NCI-H187 treated with DMSO at 0.1 percent for 48 hours (cell line): ENCODE measurements around the gene PDGFA.

ENCODE experiments used
- DNase-seq: peaks from one replicate; lab custom pipeline; 2025; lab: John Stamatoyannopoulos, UW

Gene PDGFA

DNA sequence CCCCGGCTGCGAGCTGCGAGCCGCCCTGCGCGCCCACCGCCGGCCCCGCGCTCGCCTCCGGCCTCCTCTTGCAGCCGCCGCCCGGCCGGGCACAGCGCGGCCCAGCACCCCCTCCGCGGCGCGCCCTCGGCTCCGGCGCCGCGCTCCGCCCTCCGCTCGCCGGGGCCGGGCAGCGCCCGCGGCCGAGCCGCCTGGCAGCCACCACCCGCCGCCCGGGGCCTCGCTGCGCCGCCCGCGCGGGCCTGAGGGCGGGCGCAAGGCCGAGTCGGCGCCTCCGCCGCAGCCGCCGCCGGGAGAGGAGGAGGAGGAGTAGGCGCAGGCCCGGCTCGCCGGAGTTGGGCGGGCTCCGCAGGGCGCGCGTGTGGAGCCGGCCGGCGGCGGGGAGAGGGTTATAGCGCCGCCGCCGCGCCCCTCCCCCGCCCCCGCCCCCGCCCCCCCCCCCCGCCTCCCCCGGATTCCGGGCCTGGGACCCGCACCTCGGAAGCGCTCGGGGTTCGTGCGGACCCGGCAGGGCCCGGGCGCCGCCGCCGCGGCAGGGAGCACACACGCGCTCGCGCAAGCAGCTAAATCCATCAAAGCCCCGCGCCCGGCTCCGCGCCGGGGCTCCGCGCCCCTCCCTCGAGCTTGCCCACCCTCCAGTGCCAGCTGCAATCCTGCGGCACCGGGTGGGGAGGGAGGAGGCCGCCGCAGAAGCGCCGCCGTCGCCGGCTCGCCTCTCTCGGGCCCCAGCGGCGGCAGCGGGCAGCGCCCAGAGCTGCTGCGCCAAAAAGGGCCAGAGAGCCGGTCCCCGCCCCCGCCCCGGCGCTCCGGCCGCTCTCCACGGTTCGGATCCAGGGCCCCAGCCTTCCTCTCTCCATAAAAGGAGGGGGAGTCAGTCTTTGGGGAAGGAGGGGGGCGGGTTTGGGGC, at the start of gene PDGFA:
Gene PDGFA (minus strand): TSS at position 363 of the 907 bp plus-strand sequence. CDS start 845 bp downstream, outside the sequence.
- no peak for DNase-seq

DNA sequence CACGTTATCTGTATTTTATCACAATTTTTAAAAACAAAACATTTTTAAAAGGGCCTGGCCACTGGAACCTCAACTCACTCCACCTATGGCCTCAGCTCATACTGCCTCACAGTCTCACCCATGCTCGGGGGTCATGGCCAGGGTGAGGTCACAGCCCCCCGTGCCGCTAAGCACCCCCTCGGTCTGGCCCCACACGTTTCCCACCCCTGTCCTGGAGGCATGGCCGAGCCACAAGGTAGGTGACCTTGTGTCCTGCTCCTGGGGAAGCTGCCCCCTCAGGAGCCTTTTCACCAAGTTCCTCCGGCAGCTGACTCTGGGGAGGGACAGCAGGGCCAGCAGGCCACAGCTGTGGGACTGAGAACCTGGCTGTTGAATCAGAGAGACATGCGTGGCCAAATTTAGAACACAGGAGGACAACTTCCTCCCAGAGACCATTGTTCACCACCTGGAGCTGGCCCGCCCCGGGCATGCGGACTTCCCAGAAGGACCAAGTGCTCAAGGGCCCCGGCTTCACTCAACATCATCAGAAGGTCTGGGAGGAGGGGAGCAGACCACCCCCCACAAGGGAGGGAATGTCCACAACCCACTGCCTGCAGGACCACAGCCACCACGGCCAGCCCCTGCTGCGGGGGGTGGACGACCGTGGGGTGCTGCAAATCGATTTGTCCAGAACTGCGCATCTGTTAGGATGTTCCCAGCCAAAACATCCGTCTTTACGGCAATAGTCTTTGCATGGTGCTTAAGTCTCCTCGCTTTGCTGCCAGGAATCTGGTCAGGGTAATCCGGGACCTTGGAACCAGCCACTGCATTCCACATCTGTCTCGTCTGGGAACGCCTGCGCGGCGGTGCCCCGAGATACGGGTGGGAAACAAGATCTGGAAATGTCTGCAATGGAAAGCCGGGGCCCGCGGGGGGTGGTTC, 48.6 kb upstream of the PDGFA start:
- DNase-seq: no peak

DNA sequence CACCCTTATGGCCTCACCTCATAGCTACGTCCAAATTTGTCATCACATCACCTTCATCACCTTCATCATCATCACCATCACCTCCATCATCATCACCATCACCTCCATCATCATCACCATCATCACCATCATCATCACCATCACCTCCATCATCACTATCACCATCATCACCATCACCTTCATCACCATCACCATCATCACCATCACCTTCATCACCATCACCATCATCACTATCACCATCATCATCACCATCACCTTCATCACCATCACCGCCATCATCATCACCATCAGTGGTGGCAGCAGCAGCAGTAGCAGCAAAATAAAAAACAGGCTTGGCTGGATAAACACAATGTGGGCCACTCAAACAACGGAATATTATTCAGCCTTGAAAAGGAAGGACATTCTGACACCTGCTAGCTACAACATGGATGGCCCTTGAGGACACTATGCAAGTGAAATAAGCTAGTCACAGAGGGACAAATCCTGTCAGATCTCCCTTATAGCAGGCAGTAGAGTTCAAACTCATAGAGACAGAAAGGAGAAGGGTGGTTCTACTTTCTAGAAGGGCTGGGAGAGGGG, 47.7 kb upstream of the PDGFA start:
- DNase-seq: no peak

DNA sequence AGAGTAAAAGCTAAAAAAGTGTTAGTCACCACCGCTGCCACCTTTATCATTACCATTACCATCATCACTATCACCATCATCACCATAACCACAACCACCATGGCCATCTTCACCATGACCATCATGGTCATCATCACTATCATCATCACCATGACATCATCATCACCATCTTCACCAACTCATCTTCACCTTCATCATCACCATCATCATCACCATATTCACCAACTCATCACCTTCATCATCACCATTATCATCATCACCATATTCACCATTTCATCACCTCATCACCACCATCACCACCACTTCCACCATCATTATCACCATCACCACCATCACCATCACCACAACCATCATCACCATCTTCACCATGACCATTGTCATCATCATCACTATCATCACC, 46.5 kb upstream of the PDGFA start:
- no peak for DNase-seq

DNA sequence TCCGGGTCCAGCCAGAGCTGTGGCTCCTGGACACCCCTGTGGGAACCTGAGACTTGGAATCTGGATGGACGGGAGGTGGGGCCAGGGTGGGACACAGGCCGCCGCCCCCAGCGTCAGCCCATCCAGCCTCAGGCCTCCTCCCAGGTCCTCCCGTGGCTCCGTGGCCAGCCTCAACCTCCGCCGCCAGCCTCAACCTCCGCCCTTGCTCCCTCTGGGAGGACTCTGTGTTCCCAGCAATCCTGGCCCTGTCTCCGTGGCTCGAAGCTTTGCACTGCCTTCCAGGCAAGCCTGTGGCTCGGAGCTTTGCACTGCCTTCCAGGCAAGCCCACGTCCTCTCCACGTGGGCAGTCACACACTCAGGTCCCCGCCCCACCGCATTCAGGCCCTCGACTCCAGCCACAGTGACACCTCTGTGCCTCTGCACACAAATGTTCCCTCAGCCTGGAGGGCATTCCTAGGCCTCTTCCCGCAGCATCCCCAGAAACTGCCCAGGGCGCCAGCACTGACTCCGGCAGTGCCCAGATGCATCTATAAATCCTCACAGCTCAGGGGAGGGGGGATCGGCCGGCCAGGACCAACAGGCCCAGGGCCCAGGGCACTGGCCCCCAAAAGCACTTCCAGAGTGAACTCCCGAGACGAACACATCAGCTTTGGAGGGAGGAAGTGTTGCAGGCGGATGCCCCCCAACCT, 44.7 kb upstream of the PDGFA start:
- DNase-seq: no peak

DNA sequence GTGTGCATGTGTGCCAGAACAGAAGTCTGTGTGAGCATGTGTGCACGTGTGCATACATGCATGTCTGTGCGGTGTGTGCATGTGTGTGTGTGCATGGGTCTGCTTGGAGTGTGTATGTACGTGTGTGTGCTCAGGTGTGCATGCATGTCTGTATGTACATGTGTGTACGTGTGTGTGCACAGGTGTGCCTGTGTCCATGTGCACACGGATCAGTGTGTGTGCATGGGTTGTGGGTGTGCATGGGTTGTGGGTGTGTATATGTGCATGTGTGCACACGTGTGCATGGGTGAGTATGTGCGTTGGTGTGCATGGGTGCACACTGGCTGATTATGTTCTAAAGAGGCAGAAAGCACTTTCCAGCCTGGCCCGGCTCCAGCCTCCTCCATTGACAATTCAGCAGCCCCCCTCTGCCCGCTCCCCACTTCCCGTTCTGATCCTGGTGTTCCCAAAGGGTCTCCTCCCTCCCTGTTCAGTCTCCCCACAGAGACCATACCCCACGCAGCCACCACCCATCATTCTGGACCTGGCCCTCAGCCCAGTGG, 44.1 kb upstream of the PDGFA start:
- no peak for DNase-seq

DNA sequence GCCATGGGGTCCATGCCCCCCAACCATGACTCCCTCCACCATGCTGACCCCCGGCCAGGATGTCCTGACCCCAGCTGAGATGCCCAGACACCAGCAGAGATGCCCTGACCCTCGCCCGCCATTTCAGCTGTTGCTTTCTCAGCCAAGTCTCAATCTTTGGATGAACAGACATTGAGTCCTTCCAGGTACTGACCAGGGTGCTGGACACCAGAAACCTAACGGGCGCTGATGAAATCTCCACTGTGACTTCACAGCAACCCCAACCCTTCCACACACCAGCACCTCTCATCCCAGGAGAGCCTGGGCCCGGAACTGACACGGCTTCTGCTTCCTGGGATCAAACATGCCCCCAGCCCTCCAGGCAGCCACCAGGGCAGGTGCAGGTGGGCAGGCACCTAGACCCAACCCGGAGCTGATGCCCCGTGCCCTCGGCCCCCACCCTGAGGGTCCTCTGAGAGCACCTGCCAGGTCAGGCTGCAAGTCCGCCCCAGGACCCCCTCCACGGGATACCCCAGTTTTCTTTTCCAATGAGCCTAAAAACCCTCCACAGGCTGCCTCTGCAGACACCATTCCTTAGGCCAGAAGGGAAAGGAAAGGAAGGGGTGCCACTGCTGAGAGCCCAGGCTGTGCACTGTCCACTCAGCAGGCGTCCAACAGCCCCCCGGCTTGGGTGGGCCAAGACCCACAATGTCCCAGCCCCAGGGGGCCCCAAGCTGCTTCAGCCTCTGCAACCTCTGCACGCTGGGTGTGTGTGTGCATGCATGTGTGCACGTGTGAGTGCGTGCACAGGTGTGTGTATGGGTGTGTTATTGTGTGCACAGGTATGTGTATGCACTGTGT, 43.4 kb upstream of the PDGFA start:
- DNase-seq: no peak

DNA sequence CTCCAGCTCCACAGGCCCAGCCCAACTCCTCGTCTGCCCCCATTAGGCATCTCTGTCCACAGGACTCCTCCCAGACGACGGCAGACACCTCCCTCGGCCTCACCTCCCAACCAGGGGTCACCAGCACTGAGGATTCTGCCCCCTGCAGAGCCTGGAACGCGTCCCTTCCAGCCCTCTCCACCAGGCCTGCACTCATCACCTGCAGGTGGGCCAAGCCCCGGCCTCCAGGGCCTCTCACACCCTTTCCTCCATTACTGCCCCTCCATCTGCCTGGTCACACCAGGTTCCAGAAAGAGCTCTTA, 42.7 kb upstream of the PDGFA start:
- DNase-seq: no peak

DNA sequence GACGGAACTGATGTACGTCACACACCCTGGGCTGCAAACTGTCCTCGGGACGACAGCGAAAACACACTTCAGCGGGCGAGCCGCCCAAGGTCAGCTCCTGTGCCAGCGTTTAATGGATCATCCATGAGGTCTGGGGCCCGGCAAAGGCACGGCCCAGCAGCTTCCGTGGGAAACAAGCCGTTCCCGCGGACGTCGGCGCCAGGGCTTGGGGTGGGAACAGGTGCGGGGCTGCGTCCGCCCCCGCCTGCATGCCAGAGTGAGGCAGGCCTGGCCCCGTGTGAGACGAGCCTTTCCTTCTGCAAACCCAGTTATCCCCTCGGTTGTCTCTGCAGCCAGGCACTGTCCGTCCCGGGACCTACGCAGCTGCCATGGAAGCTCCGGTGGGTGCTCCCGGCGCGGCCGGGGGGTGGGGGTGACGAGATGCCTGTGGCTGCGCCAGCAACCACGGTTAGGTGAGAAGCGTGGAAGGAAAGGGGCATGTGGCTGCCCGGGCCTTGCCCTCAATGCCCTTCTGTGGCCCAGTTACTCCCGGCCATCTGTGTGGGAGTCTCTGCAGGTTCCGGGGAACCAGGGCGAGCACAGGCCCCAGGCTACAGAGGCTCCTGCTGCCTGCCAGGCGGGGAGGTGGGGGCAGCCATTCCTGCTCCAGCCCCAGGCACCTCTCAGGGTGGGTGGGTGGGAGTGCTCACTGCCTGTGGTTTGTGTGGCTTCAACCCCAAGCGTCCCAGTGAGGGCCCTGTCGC, 42.2 kb upstream of the PDGFA start:
- DNase-seq: no peak

DNA sequence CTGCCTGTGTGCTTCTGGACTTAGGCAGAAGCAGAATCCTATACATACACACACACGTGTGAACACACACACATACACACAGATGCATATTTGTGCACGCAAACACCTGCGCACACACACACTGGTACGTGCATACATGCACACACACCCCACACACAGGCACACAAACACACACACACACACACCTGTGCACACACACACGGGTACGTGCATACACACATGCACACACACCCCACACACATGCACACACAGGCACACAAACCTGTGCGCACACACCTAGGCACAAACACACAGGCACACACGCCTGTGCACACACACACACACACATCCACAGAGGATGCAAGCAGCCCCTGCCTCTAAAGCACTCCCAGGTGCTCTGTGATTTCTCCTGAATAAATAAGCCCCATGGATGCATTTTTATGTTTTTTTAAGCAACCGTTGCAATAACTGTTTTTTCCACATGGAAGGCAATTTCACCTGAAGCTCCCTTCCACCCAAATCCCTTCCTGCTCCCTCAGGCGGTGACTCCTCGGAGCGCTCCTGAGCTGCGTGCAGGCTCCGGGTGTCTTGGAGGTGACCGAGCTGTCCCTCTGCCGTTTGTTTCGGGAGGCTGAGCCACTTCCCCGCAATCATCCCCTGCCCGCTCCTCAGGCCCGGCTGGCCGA, 41.5 kb upstream of the PDGFA start:
- DNase-seq: no peak

DNA sequence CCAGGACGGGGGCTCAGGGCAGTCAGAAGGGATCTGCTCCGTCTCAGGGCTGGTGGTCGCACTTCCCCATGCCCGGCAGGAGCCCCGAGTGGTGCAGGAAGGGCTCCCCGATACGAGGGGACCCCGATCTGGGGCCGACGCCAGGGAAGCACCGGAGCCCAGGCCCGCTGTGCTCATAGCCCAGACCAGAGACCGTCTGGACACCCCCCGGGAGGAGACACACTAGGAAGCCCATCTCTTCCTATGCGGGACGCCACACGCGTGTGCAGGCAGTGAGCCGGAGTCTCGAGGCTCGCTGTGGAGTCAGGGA, 39.7 kb upstream of the PDGFA start:
- DNase-seq: no peak

DNA sequence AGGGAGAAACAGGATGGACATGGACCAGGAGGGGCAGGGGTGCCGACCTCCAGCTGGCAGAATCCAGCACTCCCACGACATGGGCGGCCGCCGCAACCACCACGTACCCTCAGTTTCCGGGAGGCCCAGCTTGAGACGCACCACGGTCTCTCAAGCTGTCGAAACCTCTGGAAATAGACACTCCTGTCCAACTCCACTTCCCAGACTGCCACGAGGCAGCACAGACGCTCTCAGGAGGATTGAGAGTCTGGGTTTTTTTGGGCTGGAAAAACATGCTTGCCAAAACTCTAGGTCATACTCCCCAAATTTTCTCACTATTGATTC, 37.9 kb upstream of the PDGFA start:
- DNase-seq: no peak

DNA sequence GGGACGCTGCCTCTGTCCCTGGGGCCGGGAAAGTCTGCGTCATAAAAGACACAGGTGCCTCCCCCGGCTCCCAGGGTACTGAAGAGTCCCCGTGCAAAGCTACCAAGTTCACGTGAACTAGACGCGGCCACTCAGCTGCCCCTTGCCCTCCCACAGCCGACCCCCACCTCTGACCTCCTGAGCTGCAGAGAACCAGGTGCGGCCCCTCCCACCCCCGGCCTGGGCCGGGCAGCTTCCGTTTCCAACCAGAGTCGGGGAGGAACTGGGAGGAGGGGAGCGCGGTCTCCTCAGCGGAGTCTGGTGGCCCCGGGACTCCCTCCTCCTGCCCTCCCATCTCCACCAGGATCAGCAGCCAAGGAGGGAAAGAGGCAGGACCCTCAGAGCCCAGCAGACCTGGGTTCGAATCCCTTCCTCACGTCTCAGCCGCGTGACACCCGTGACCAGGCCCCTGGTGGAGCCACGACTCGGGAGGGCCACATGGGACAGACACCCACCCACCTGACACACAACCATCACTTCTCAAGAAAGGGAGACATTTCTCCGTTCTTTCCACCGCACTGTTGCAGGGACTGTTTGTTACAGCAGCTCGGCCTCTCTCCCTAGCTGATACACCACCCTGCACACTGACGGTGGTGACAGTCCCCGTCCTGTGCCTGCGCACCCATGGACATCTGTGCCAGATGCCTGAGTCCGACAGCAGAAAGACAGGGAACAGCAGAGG, 37.4 kb upstream of the PDGFA start:
- no peak for DNase-seq

DNA sequence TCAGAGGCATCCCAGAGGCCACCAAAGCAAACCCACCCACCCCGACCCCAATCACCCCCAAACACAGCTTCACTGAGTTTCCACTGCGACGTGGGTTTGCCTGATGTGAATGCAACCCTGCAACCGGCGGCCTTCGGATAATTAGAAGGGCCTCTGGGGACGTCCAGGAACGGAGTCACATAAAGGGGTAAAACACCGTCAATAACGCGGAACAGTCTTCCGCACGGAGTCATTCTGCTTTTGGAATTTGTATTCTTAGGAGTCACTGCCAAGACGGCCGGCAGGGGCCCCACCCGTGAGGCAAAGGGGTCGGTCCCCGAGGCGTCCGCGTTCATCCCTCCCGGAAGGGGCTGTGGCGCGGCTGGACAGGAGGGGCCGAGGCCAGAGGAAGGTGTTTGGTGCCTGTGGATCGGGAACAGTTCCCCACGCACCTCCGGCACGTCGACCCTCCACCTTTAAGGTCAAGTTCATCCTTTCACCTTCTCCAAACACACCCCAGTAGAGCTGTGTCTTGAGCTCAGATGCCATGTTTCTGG, 36.7 kb upstream of the PDGFA start:
- no peak for DNase-seq

DNA sequence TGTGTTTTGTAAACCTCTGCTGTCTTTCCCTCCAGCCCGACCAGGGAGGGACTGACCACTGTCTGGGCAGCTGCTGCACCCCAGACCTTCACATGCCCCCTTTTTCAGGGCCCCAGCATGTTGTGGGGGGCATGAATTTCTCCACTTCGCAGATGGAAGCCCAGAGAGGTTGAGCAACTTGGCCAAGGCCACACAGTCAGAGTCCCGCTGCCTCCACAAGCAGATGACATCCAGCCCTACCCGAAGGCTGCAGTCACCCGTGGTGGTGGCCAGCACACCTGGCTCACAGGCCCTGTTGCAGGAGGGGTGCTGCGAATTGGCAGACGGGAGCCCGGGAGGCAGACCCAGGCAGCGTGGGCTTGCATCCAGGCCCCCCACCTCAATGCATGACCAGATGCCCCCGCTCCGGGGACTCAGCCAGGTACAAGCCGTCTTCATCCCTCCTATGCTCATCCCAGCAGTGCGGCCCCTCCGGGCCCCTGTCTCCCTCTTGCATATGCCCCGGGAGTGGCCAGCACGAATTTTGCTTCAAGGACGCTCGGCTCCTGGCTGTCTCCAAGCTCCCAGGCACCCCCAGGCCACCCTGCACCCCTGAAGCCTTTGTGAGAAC, 36.0 kb upstream of the PDGFA start:
- no peak for DNase-seq

DNA sequence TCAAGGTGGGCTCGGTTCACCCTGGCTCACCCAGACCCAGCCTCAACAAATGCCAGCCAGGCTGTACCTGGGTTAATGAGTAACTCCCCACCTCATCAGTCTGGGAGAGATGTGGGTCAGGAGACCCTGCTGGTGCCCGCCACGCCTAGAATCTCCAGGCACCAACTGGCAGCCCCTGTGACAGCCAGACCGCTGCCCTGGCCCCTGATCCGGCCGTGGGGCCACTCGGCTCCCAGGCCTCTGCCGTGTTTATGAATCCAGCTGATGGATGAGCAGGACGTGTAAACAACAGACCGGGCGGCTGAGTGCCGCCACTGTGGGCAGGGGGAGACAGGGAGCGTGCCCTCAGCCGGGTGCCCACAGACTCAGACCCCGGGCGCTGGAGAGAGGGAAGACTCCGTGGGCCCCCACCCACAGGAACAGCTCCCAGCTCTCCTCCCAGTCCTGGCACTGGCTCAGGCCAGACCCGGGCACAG, 34.0 kb upstream of the PDGFA start:
- no peak for DNase-seq

DNA sequence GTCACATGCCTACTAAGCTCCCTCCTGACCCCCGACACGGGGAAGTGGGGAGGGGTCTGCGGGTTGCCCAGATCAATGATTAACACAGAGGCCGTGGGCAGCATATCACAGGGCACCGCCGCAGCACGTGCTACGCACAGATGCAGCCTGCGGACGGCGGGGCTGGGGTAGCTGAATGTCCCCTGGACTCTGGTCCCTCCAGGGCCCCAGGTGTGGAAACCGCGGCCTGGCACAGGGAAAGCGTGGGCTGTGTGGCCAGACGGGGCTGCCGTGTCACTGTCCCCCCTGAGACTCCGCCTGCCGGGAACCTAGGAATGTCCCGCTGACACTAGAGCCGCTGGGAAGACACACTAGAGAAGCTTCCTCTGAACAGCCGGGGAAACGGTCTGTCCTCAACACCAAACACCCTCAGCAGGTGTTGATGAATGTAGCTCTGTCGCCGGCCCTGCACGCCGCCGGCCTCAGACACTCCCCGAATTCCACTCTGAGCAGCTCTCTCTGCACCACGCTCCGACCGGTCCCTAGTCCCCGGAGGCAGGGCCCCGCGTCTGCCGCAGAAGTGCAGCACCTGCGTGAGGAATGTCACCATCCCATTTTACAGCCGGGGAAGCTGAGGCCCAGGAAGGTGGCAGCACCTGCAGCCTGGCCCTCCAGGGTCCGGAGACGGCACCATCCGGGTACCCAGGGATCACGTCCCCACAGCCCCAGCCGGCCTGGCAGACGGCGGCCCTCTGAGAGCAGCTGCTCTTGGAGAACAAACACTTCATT, 33.4 kb upstream of the PDGFA start:
- DNase-seq: no peak
